HEK293 (cell line): ENCODE measurements around the gene CCDC27.
A peak's percentile ranks its signal among the peaks of the same experiment; 100 is the strongest.

Experiments used
- CTCF ChIA-PET: fragments of 350-600 bp; formaldehyde crosslinking; extraction: SDS; loops from one replicate; lab custom pipeline; 2021; ENCODE audit warnings: antibody characterized with exemption; lab: Yijun Ruan, JAX
- POLR2A ChIA-PET: fragments of 300-600 bp; formaldehyde crosslinking; extraction: SDS; loops from one replicate; lab custom pipeline; 2020; ENCODE audit warnings: antibody characterized with exemption, inconsistent platforms; lab: Yijun Ruan, JAX
- H3K27ac ChIP-seq: fragments of 200-500 bp; sonication (Bioruptor generic); 2 replicates; pipeline ENCODE4 v1.5.1; 2014; ENCODE audit warnings: low read depth, low read length, control low read depth, inconsistent platforms; ENCODE audit errors: extremely low read depth
- H3K36me3 ChIP-seq, 2 experiments: fragments of 200-500 bp in 1 of 2; sonication (Bioruptor generic) in 1 of 2; 1 replicate in 1 of 2; 2 replicates in 1 of 2; pipeline ENCODE4 v1.5.1; 2014 to 2017; ENCODE audit warnings: inconsistent platforms in 2 of 2, low read length in 2 of 2; ENCODE audit not compliant: control insufficient read depth in 2 of 2, insufficient read depth in 1 of 2
- H3K4me1 ChIP-seq: fragments of 200-500 bp; sonication (Bioruptor generic); 2 replicates; pipeline ENCODE4 v1.5.1; 2014; ENCODE audit warnings: mild to moderate bottlenecking, low read length, inconsistent platforms; ENCODE audit not compliant: control insufficient read depth, insufficient read depth
- H3K4me3 ChIP-seq: 2 replicates; pipeline ENCODE4 v1.5.1; 2011; ENCODE audit warnings: low read depth, mild to moderate bottlenecking, control low read depth, low read length, moderate library complexity
- H3K9me3 ChIP-seq: fragments of 200-500 bp; sonication (Bioruptor generic); 2 replicates; pipeline ENCODE4 v1.5.1; 2014; ENCODE audit warnings: low read depth, low read length, inconsistent platforms; ENCODE audit not compliant: control insufficient read depth, insufficient read depth
- CTCF ChIP-seq: fragments of 450-650 bp; formaldehyde crosslinking; IDR thresholded peaks from 2 replicates; pipeline ENCODE4 v1.5.1; 2016; ENCODE audit warnings: missing biosample characterization, missing genetic modification characterization
- GLIS2 ChIP-seq: fragments of 450-650 bp; formaldehyde crosslinking; IDR thresholded peaks from 2 replicates; pipeline ENCODE4 v1.5.1; 2016; ENCODE audit warnings: missing biosample characterization, missing genetic modification characterization
- KLF1 ChIP-seq: fragments of 450-650 bp; formaldehyde crosslinking; IDR thresholded peaks from 2 replicates; pipeline ENCODE4 v1.5.1; 2016; ENCODE audit warnings: missing biosample characterization, missing genetic modification characterization
- KLF17 ChIP-seq: fragments of 450-650 bp; formaldehyde crosslinking; IDR thresholded peaks from 2 replicates; pipeline ENCODE4 v1.5.1; 2016; ENCODE audit warnings: missing biosample characterization, missing genetic modification characterization
- KLF8 ChIP-seq: fragments of 450-650 bp; formaldehyde crosslinking; IDR thresholded peaks from 2 replicates; pipeline ENCODE4 v1.5.1; 2016; ENCODE audit warnings: missing biosample characterization, missing genetic modification characterization
- REST ChIP-seq: fragments of 450-650 bp; formaldehyde crosslinking; IDR thresholded peaks from 2 replicates; pipeline ENCODE4 v1.5.1; 2016; ENCODE audit warnings: missing biosample characterization, missing genetic modification characterization
- SCRT2 ChIP-seq: fragments of 450-650 bp; formaldehyde crosslinking; IDR thresholded peaks from 2 replicates; pipeline ENCODE4 v1.5.1; 2016; ENCODE audit warnings: missing biosample characterization, missing genetic modification characterization
- SETDB1 ChIP-seq: IDR thresholded peaks from one replicate; pipeline ENCODE4 v1.6.1; 2017; ENCODE audit warnings: mild to moderate bottlenecking, low read length, moderate library complexity, mixed read lengths; ENCODE audit not compliant: insufficient read length
- SP2 ChIP-seq: fragments of 450-650 bp; formaldehyde crosslinking; IDR thresholded peaks from 2 replicates; pipeline ENCODE4 v1.5.1; 2016; ENCODE audit warnings: missing biosample characterization, missing genetic modification characterization
- TCF7L2 ChIP-seq: IDR thresholded peaks from 2 replicates; pipeline ENCODE4 v1.6.1; 2011; ENCODE audit warnings: low read depth, mild to moderate bottlenecking, inconsistent platforms, low read length, moderate library complexity, borderline replicate concordance
- TRIM28 ChIP-seq: IDR thresholded peaks from 2 replicates; pipeline ENCODE4 v1.6.1; 2011; ENCODE audit warnings: low read length, control low read depth, borderline replicate concordance
- ZBTB17 ChIP-seq: fragments of 450-650 bp; formaldehyde crosslinking; IDR thresholded peaks from 2 replicates; pipeline ENCODE4 v1.5.1; 2016; ENCODE audit warnings: missing biosample characterization, missing genetic modification characterization
- ZIC2 ChIP-seq: fragments of 450-650 bp; formaldehyde crosslinking; IDR thresholded peaks from 2 replicates; pipeline ENCODE4 v1.5.1; 2016; ENCODE audit warnings: missing biosample characterization, missing genetic modification characterization
- ZNF18 ChIP-seq: fragments of 450-650 bp; formaldehyde crosslinking; IDR thresholded peaks from 2 replicates; pipeline ENCODE4 v1.5.1; 2016; ENCODE audit warnings: missing biosample characterization, missing genetic modification characterization
- ZNF302 ChIP-seq: fragments of 450-650 bp; formaldehyde crosslinking; IDR thresholded peaks from 2 replicates; pipeline ENCODE4 v1.5.1; 2016; ENCODE audit warnings: missing biosample characterization, missing genetic modification characterization, low read depth
- ZNF354C ChIP-seq: fragments of 450-650 bp; formaldehyde crosslinking; IDR thresholded peaks from 2 replicates; pipeline ENCODE4 v1.5.1; 2016; ENCODE audit warnings: missing biosample characterization, missing genetic modification characterization, low read depth, borderline replicate concordance
- ZNF404 ChIP-seq: fragments of 450-650 bp; formaldehyde crosslinking; IDR thresholded peaks from 2 replicates; pipeline ENCODE4 v1.5.1; 2017; ENCODE audit warnings: missing biosample characterization, missing genetic modification characterization
- ZNF416 ChIP-seq: fragments of 450-650 bp; formaldehyde crosslinking; IDR thresholded peaks from 2 replicates; pipeline ENCODE4 v1.5.1; 2016; ENCODE audit warnings: missing biosample characterization, missing genetic modification characterization
- ZNF426 ChIP-seq: fragments of 450-650 bp; formaldehyde crosslinking; IDR thresholded peaks from 2 replicates; pipeline ENCODE4 v1.5.1; 2017; ENCODE audit warnings: missing biosample characterization, missing genetic modification characterization, mild to moderate bottlenecking, inconsistent platforms, moderate library complexity
- ZNF558 ChIP-seq: fragments of 450-650 bp; formaldehyde crosslinking; IDR thresholded peaks from 2 replicates; pipeline ENCODE4 v1.5.1; 2016; ENCODE audit warnings: missing biosample characterization, missing genetic modification characterization
- ZNF600 ChIP-seq: fragments of 450-650 bp; formaldehyde crosslinking; IDR thresholded peaks from 2 replicates; pipeline ENCODE4 v1.5.1; 2016; ENCODE audit warnings: missing biosample characterization, missing genetic modification characterization
- ZNF623 ChIP-seq: fragments of 450-650 bp; formaldehyde crosslinking; IDR thresholded peaks from 2 replicates; pipeline ENCODE4 v1.5.1; 2016; ENCODE audit warnings: missing biosample characterization, missing genetic modification characterization
- ZNF664 ChIP-seq: fragments of 450-650 bp; formaldehyde crosslinking; IDR thresholded peaks from 2 replicates; pipeline ENCODE4 v1.5.1; 2016; ENCODE audit warnings: missing biosample characterization, missing genetic modification characterization
- ZNF670 ChIP-seq: fragments of 450-650 bp; formaldehyde crosslinking; IDR thresholded peaks from 2 replicates; pipeline ENCODE4 v1.5.1; 2016; ENCODE audit warnings: missing biosample characterization, missing genetic modification characterization, low read depth
- ZNF747 ChIP-seq: fragments of 450-650 bp; formaldehyde crosslinking; IDR thresholded peaks from 2 replicates; pipeline ENCODE4 v1.5.1; 2016; ENCODE audit warnings: missing biosample characterization, missing genetic modification characterization
- ZSCAN18 ChIP-seq: fragments of 450-650 bp; formaldehyde crosslinking; IDR thresholded peaks from 2 replicates; pipeline ENCODE4 v1.5.1; 2016; ENCODE audit warnings: missing biosample characterization, missing genetic modification characterization

Gene CCDC27

GRCh38 chr1:3717715-3718601 lies 34.3 kb upstream of the CCDC27 start:
- H3K27ac ChIP-seq, result no peak overlapping the region
- POLR2A ChIA-PET, result no interaction called here
- no peak overlapping the region for H3K4me3 ChIP-seq
- no peaks in the 10 kb centered on the region for H3K4me1 ChIP-seq
- H3K36me3 ChIP-seq, result peaks cover 0 to 13% of the 10 kb centered on the region in 2 experiments; a peak in 1 of 3 replicates
- CTCF ChIA-PET, result interaction anchor here (0.5 kb wide), 1 partner anchor 226 kb away, joined by 3 read pairs; no protein-coding TSS in a partner anchor
- no peaks in the 10 kb centered on the region for H3K9me3 ChIP-seq
- TF ChIP-seq CTCF (tag by site-specific recombination), result no peak
- 0 out of 2 replicates have a peak, but pooled peaks have one; percentile 3 for TF ChIP-seq TRIM28
- TF ChIP-seq ZNF623, result no peak
- TF ChIP-seq ZNF426 (tag by site-specific recombination), result no peak
- peak; percentile 93 for TF ChIP-seq REST (tag by site-specific recombination)
- 0 out of 2 replicates have a peak, but pooled peaks have one; percentile 47 for TF ChIP-seq SCRT2 (tag by site-specific recombination)
- no peak for TF ChIP-seq KLF17 (tag by site-specific recombination)
- TF ChIP-seq KLF8 (tag by site-specific recombination), result peak; percentile 68; the same call in 1 of the 2 replicates
- peak; percentile 31; the same call in 1 of the 2 replicates for TF ChIP-seq SP2
- TF ChIP-seq ZIC2 (tag by site-specific recombination), result no peak
- no peak for TF ChIP-seq ZNF302 (tag by site-specific recombination)
- no peak for TF ChIP-seq ZSCAN18
- TF ChIP-seq GLIS2 (tag by site-specific recombination), result 0 out of 2 replicates have a peak, but pooled peaks have one; percentile 32
- TF ChIP-seq ZNF416, result no peak
- no peak for TF ChIP-seq ZBTB17
- TF ChIP-seq SETDB1, result no peak
- TF ChIP-seq ZNF664 (tag by site-specific recombination), result no peak
- TF ChIP-seq ZNF600 (tag by site-specific recombination), result no peak
- TF ChIP-seq KLF1 (tag by site-specific recombination), result peak; percentile 83
- TF ChIP-seq ZNF18 (tag by site-specific recombination), result no peak
- no peak for TF ChIP-seq ZNF354C (tag by site-specific recombination)
- TF ChIP-seq ZNF747 (tag by site-specific recombination), result no peak
- no peak for TF ChIP-seq ZNF404 (tag by site-specific recombination)
- TF ChIP-seq ZNF558 (tag by site-specific recombination), result no peak
- TF ChIP-seq TCF7L2, result no peak
- no peak for TF ChIP-seq ZNF670
